ENCODE results near the gene RPS24.

The RPS24 gene

DNA sequence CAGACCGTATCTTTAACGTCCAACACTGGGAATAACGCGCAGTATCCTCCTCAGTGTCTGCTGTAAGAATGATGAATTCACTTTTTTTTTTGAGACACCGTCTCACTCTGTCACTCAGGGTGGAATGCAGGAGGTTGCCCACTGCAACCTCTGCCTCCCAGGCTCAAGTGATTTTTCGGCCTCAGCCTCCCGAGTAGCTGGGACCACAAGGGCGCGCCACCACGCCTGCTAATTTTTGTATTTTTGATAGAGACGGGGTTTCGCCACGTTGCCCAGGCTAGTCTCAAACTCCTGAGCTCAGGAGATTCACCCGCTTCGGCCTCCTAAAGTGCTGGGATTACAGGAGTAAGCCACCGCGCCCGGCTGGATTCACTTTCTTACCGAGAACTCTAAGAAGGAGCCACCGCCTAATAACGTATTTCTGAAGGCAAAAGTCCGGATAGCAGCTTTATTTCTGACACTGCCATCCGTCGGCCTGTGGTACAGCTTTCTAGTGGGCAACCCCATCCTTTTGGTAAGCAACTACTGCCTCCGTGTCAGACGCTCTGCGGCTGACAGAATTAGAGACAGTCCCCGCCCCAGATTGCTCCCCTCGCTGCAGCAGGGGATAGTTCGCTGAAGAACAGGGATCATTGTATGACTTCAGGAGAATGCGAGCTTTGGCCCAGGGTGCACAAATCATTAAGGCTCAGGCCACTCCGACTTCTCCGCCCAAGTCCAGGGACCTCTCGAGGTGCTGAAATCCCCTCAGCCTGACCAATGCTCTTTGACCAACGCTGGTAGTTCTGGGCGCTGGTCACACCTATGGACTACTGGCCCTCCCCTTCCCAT is 5.0 kb upstream of the RPS24 start:
- no peak for DNase-seq

DNA sequence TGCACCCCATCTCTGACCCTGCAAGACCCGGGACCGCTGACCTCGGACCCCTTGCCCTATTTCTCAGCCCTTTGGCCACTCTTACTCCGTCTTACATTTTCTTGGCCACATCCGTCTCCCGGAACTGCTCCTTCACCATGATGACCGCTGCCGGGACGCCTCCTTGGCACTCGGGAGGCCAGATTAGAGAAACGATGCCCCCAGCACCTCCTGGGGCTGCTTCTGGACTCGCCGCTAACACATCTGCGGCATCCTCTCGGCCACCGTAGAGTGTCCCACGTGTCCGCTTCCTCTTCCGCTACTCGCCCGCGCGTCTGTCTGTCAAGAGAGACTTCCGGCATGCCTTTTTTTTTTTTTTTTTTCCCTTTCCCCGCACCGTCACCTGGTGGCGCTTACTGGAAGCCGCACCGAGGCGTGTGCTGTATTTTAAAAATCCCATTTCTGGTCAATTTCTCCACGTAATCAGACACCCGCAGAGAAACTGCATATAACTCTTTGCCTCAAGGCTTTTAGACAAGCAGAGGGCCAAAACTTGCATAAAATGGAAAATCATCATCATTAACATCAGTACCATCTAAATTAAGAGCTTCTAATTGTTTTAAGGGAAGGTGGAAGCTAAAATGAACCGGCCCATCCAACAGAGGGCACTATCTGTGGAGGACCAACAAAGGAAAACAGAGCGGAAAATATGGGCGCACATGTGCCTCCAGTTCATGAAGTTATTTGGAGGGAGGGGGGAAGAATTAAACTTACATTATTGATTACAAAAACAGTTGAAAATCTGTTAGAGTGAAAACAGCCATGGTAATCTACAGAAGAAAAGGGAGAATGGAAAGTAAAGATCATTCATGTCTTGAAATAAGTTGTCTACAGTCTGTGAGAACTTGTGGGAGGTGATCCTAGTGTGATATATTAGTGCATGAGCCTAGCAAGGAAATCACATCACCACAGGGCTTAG is 4.1 kb upstream of the RPS24 start, which contains the start of gene POLR3A:
TSS of gene POLR3A (minus strand) at position 247 of the 958 bp plus-strand sequence. CDS start at position 139, 108 bp downstream.
- DNase-seq: peak; percentile 57

DNA sequence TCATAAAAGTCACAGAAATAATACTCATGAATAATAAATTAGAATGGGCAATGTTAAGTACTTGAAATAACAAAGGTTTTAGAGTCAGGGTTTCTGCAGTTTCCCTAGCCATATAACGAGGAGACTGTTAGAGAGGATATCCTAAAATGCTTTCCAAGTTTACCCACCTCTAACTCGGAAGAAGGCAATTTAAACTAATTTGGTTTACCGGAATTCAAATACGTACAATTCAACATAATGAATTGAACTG is 351 bp upstream of the RPS24 start:
- no peak for DNase-seq

DNA sequence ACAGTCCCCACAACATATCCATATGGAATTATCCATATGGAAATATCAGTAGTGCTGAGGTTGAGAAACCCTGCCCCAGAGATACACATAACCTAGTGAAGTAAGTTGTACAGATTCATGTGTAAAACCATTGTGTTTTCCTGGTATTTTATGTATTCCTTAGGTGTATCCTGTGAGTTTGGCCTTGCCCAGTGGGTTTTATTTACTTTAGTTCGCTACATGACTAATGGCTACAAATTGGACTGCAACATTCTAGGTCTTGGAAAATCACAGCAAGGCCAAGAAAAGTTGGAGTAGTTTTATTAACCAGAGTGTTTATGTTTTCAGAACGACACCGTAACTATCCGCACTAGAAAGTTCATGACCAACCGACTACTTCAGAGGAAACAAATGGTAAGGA is 1.4 kb downstream of the RPS24 start:
- DNase-seq: no peak

DNA sequence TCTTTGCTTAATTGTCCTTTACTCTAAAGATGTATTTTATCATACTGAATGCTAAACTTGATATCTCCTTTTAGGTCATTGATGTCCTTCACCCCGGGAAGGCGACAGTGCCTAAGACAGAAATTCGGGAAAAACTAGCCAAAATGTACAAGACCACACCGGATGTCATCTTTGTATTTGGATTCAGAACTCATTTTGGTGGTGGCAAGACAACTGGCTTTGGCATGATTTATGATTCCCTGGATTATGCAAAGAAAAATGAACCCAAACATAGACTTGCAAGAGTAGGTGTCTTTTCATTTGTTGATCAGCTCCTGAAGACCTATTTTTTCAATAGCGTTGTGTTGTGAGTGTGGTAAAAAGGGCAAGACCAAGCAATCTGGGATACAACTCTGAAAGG is 1.8 kb downstream of the RPS24 start:
- DNase-seq: no peak

DNA sequence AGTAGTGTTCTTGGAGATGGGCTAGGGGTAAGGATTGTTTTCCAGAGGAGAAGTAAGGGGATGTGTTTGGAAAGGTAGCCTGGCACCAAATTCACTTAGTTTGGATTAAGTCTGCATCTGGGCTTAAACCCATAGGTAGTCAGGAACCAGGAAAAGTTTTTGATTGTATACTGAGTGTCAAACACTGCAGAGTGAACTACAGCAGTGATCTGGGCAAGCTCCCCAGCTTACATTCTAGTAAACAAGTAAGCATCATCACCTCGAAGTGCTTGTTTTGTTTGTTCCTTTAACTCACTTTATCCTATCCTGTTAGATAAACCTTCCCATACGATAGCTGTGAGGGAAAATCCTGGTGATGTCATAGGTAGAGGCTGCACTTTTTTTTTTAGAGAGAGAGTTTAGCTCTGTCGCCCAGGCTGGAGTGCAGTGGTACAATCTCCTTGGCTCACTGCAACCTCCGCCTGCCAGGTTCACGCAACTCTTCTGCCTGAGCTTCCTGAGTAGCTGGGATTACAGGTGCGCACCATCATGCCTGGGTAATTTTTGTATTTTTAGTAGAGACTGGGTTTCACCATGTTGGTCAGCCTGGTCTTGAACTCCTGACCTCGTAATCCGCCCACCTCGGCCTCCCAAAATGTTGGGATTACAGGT is 2.4 kb downstream of the RPS24 start:
- no peak for DNase-seq

DNA sequence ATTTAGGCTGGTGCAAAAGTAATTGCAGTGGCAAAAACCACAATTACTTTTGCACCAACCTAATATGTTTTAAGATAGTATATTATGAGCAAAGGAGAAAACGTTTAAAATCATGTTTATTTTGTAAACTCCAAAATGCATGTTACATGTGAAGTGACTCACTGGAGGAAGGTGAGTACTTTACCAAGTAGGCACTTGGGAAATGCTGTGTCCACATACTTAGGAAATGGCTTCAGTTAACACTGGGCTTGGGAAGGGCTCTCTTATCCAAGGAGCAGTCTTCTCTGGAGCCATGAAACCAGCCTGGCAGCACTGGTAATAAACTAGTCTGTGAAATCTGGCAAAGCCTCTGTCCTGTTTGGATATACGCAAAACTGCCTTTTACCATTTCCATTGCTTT is 4.4 kb downstream of the RPS24 start:
- DNase-seq: no peak

DNA sequence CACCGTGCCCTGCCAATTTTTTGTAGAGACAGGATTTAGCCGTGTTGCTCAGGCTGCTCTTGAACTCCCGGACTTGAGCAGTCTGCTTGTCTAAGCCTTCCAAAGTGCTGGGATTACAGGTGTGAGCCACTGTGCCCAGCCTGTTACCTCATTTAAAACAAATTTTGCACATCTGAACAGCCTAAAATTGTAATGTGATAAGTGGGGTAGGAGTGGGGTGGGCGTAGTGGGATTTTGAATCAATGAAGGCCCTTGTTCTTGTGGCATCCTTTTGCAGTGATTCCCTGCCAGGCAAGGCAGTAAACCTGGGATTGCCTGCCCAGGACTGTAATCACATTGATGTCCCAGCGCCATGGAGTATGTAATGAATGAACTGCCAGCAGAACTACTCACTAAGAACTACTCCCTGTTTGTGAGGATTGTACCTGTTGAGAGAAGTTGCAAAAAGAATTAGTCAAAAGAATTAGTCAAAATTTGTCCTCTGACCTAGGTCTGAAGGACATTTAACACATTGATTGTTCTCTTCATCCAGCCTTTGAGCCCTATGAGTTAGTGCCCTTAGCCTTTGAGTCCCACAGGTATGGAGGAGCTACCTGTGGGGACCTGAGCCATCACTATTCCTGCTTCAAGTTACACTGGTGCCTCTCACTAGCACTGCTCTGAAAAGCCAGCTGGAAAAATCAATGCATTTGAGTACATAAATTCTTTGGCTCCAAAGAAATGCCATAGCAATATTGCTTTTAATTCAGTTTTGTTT is 5.3 kb downstream of the RPS24 start:
- DNase-seq: no peak

DNA sequence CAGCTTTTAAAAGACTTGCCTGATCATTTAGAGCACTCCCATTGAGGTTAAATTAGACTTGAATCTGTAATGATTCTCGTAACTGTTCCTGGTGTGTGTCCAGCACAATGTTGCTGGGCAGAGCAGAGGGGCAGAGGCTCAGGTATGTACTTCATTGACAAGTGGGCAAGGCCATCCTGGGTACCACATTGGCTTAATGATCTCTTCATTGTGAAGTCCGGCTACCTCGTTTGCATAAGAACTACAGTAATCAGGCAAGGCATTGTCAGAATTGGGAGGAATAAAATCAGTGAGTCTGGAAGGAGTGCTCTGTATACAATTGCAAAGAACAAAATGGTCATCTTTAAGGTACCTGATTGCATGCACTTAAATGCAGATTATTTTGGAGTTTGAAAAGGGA is 6.1 kb downstream of the RPS24 start:
- no peak for DNase-seq

DNA sequence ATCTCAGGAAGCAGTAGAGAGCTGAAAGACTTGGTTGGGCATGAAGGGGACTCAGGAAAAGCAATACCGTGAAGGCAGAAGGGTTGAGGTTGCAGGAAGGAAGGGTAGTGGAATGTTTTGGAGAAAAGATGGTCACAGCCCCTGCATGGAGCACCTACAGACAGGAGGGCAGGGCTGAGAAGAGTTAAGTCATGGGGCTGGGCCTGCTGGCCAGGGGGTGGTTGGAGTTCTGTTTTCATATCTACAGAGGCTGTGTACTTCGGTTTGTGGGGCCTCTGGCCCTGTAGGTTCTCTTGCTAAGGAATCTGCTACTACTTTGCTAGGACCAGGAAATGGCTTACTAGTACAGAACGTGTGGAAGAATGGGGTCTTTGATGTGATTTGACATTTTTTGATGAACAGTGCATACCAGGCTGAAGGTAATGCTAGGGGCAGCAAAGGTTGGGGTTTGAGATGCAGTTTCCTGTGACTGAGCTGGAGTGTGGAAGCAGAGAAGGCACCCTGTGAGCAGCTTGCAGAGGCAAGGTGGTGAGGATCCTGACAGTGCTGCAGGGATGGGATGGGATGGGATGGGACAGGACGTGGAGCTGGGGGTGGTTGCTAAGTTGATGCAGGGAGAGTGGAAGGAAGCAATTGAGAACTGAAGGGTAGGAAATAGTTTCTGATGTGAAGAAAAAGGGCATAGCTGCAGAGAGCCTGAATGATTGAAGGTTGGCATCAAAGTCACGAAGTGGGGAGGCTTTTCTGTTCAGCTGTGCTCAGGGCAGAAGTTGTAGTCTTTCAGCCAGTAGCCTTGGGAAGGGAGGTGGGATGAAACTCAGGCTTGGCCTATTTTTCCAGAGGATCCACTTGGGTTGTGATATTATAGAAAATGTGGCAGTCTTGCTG is 7.8 kb downstream of the RPS24 start:
- DNase-seq: no peak

DNA sequence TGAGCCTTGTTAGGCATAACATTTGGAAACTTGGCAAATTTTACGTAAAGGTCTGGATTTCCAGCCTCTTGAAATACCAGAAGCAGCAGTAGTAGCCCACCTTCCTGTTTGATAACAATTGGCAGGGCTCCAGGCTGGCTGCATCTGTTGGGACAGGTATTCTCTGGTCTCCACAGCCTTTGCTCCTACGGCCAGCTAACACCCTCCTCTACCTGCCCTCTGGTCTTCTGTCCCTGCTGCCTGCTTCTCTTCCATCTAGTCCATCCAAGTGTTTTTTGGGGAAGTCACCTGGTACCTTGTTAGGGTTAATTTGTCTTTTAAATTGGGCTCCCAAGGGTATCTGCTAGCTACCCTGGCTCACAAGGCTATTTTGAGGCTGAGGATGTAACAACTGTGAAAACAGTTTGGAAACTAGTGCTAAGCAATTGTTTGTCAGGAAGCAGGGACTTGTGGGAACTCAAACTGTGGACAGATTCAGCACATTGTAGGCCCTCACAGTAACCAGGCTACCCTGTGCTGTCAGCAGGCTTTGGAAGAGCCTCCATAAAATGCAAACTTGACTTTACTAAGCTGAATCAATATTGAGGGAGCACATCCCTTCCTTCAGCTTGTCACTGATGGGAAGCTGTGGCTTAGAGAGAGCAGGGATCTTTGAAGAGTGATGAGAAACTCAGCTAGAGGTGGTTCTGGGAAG is 8.5 kb downstream of the RPS24 start:
- DNase-seq: no peak

DNA sequence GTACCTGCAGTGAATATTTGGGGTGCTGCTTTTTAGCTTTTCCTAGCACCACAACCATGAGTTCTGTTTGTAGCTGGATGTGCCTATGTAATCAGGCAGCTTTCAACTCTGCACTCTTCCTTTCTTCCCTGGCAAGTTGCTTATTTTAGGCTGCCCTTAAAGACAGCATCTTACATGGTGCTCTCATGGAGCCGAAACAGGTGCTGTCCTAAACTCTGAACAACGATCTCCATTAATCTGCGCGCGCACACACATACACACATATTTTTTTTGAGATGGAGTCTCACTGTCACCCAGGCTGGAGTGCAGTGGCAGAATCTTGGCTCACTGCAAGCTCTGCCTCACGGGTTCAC is 9.1 kb downstream of the RPS24 start:
- no peak for DNase-seq

DNA sequence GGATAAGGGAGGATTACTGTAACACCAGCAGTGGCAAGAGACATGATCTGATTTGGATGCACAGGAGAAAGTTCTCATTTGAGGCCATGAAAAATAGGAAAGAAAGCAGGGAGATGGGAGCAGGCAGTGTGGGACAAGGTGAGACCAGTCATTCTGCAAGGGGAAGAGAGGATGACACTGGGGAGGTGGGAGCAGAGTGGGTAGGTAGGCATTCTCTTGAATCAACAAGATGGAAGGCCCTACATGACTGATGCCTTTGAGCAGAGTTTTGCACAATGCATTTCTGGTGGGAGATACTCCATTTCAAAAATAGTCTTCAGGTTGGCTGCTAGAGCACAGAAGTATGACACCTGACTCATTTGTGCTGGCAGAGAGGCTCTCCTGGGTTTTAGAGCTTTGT is 10.5 kb downstream of the RPS24 start:
- DNase-seq: no peak

DNA sequence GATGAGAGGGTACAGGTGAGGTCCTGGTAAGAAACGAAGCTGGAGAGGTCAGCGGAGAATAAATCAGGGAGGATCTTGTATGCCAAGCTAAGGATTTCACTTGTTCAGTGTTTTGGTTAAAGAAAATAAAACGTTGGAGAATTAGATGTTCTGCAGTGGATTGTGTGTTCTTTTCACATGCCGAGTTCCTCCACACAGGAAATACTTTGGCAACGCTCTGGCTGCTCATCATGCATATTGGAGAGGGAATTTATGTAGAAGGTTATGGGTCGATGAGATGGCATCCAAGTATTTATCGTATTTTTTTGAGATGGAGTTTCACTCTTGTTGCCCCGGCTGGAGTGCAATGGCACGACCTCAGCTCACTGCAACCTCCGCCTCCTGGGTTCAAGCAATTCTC is 11.0 kb downstream of the RPS24 start:
- DNase-seq: no peak

DNA sequence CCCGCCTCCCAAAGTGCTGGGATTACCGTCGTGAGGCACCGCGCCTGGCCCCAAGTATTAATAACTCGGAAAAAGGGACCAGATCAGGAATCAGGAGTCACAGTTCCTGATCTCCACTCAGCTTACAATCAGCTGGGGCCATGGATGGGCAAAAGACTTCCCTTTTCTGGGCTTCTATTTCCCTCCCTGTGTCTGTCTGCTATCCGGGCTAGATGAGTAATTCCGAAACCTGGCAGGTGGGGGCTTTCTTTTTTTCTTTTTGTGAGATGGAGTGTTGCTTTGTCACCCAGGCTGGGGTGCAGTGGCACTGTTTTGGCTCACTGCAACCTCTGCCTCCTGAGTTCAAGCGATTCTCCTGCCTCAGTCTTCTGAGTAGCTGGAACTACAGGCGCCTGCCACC is 11.6 kb downstream of the RPS24 start:
- DNase-seq: no peak

DNA sequence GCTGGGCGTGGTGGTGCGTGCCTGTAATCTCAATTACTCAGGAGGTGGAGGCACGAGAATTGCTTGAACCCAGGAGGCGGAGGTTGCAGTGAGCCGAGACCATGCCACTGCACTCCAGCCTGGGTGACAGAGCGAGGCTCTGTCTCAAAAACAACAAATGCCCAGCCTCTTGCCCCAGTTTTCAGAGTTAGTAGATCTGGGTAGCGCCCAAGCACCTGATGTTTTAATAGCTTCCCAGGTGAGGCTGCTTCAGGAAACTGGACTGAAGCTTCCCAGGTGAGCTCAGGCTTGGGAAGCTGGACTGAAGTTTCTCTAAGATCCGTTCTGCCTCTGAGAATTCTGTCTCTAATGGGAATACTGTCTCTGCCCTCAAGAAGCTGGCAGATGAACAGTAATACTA is 12.2 kb downstream of the RPS24 start:
- no peak for DNase-seq

DNA sequence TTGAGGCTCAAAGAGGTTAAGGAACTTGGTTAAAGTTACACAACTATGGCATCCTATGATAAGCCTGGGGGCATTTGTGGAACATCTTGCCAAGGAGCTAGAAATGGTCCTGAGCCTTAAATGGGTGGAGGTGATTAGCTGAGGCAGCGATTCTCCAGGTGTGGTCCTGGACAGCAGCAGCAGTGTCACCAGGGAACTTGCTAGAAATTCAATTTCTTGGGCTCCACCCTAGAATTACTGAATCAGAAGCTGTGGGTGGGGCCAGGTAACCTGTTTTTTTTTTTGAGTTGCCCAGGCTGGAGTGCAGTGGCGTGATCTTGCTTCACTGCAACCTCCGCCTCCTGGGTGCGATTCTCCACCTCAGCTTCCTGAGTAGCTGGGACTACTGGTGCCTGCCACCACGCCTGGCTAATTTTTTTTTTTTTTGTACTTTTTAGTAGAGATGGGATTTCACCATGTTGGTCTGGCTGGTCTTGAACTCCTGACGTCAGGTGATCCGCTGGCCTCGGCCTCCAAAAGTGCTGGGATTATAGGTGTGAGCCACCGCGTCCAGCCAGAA is 13.1 kb downstream of the RPS24 start:
- DNase-seq: no peak

DNA sequence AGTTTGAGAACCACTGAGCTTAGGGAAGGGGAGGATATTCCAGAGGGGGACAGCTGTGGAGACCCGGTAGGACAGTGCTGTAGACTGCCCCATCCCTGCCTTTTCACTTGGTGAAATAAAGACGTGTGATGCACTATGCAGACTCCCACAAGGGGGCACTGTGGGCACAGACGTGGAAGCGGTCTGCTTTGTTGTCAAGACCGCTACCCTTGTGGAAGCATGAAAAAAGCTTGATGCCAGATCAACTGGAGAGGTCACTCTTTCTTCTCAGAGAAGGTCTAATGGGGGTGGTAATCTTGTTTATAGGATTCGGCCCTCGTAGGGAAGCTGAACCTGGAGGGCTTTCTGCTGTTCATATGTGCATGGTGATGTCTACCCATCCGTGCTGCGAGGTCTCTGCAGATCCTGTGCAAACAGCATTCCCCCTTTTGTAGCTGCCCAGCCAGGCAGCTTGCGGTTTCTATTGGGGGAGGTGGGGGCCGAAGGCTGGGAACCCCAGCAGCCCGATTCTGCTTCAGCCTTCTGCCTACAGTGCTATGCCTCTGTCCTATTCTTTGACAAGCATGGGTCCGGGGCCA is 13.7 kb downstream of the RPS24 start:
- no peak for DNase-seq

DNA sequence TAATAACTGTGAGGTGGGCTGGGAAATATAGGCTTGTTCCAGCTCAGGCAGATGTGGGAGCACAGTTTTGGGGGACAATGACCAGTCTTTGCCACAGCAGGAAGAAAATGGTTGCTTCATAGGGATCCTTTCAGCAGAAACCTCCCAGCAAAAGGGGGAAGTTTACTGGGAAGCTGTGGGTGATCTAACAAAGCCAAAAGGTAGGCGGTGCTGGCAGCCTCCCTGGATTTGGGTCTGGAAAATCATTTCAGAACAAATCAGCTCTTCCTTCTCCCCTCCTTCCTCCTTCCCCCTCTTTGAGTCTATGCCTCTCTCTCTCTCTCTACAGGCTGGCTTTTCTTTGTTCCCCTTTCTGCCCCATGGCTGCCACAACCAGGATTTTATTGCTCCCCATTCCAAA is 16.2 kb downstream of the RPS24 start:
- no peak for DNase-seq

DNA sequence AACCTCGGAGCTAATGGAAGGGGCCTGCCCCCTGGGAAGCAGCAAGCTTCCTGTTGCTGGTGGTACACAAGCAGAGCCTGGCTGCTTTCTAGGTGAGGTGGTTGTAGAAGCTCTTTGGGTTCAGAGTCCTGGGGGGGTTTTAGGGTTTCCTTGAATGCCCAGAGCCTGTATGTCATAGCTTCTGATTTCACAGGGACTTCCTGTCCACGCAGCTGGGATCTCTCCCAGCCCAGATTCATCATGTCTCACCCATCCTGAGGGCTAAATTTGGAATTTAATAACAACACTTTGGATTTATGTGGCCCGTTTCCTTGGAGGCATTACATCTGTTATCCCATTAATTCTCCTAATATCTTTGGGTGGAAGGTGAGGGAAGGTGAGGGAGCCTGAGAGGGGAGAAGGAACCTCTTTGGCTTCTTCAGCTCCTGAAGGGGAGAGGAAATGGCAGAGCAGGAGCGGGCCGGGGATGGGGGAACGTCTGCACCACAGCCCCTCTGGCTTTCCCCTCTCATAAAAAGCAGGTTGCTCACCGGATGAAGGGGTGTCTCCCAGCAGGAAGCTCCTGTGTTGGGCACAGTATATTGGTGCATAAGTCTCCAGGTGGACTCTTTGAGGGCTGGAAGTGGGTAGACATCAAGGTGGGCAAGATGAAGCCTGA is 19.7 kb downstream of the RPS24 start:
- no peak for DNase-seq
